ENCODE results near the gene DPP7. TPM values are rescaled to one million over a fixed set of nuclear protein-coding genes. Genes with fewer than 3 reads are reported as not detected.

The DPP7 gene
- total RNA-seq, 1 donor from 2014 or later, result 86.7 TPM

DNA sequence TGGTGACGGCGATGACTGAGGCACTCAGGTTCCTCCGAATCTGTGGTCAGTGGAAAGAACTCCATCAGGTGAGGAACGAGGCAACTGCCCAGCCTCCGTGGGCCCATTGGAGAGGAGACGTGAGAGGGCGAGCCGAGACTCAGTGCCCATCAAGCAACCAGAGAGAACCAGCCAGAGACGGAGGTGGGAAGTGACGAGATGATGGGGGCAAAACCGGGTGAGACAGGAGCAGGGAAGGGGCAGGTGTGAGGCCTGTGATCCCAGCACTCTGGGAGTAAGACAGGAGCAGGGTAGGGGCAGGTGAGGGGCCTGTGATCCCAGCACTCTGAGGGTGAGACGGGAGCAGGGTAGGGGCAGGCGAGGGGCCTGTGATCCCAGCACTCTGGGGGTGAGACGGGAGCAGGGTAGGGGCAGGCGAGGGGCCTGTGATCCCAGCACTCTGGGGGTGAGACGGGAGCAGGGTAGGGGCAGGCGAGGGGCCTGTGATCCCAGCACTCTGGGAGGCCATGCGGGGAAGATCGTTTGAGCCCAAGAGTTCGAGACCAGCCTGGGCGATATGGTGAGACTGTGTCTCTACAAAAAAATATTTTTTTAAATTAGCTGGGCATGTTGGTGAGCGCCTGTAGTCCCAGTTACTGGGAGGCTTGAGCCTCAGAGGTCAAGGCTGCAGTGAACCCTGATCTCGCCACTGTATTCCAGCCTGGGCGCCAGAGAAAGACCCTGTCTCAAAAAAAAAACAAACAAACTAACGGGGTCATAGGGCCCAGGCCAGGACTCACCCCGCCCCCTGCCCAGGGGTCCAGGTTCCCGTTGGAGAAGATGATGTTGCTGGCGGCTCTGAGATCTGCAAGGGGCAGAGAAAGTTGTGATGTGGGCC lies 3.4 kb downstream of the DPP7 start:
- no peak overlapping the region for H3K27ac Mint-ChIP-seq
- no peaks in the 10 kb centered on the region for H3K9me3 Mint-ChIP-seq
- no peak for DNase-seq (ENCODE audit: extremely low spot score, unreplicated experiment)
- no peaks in the 10 kb centered on the region for H3K36me3 Mint-ChIP-seq
- H3K4me3 Mint-ChIP-seq, result no peak overlapping the region
- TF ChIP-seq, protein P1, sequence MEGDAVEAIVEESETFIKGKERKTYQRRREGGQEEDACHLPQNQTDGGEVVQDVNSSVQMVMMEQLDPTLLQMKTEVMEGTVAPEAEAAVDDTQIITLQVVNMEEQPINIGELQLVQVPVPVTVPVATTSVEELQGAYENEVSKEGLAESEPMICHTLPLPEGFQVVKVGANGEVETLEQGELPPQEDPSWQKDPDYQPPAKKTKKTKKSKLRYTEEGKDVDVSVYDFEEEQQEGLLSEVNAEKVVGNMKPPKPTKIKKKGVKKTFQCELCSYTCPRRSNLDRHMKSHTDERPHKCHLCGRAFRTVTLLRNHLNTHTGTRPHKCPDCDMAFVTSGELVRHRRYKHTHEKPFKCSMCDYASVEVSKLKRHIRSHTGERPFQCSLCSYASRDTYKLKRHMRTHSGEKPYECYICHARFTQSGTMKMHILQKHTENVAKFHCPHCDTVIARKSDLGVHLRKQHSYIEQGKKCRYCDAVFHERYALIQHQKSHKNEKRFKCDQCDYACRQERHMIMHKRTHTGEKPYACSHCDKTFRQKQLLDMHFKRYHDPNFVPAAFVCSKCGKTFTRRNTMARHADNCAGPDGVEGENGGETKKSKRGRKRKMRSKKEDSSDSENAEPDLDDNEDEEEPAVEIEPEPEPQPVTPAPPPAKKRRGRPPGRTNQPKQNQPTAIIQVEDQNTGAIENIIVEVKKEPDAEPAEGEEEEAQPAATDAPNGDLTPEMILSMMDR (conservative IDR thresholded peaks at IDR 0.05), result no peak
- H3K4me1 Mint-ChIP-seq (ENCODE audit: unreplicated experiment), result no peaks in the 10 kb centered on the region
- no peaks in the 10 kb centered on the region for H3K27me3 Mint-ChIP-seq

DNA sequence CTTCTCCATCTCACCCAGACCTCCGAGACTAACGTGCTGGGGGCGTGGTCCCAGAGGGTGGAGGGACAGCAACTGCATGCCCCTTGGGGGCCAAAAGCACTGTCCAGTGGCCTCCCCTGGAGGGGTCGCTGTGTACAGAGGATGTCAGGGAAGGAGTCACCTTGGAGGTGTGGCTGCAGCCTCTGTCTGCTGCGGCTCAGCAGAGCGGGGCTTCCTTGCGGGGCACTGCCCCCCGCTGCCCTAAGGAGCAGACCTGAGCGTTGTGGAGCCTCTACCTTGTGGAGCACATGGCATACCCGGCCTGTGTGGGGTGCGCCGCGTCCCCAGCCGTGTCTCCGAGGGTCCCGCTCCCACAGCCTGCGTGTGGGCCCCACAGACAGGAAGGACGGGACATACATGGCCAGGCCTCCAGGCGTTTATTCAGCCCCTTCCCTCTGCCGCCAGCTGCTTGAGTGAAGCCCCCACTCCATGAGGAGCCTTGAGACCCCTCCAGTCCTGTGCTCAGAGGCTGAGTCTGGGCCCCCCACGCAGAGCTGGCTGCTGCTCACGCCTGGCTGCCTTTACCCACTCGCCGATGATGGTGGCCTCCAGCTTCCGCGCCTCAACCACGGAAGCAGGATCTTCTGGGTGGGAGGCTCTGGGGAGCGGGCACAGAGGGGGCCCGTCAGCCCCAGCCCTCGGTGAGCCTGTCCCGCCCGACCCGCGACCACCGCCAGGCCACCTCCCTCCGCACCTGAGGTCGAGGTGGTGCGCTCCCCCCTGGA lies 4.2 kb downstream of the DPP7 start:
- no peak overlapping the region for H3K4me3 Mint-ChIP-seq
- H3K4me1 Mint-ChIP-seq (ENCODE audit: unreplicated experiment), result no peaks in the 10 kb centered on the region
- no peaks in the 10 kb centered on the region for H3K9me3 Mint-ChIP-seq
- no peaks in the 10 kb centered on the region for H3K36me3 Mint-ChIP-seq
- H3K27ac Mint-ChIP-seq, result no peak overlapping the region
- no peaks in the 10 kb centered on the region for H3K27me3 Mint-ChIP-seq
- TF ChIP-seq, protein P1 (conservative IDR thresholded peaks at IDR 0.05), result no peak
- no peak for DNase-seq (ENCODE audit: extremely low spot score, unreplicated experiment)

DNA sequence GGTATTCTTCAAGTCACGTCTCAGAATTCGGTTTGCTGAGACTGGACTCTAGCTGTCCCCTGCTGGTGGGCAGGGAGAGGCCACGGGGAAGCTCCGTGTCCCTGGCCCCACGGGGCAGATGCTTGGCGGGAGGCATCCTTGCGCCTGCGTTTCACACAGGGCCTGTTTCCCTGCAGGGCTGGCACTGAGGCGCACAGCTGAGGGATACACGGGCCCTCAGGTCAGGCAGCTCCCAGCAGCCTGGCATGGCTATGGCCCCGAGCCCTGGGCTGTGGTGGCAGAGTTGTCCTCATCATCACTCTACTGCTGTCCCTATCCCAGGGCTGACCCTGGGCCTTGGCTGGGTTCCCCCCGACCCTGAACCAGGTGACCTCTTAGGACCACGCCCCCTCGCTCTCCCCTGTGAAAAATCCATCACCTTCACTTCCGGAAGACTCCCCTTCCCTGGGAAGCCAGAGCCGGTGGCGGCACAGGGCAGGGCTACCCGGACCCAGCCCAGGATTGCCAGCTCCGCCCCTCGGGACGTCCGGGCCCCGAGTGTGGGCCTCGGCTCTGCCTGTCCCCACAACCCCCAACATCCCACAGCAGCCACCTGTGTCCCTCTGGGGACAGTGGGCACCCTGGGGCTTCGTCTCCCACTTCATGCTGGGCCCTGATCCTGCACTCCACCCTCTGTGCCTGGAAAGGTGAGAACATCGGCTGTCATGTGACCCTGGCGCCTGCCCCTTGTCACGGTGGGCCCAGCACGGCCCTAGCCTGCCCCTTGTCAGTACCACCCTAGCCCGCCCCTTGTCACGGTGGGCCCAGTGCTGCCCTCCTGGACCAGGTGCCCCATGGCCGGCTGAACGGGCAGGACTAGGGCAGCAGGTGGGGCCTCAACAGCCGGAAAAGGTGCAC lies 5.0 kb downstream of the DPP7 start:
- TF ChIP-seq, protein P1 (conservative IDR thresholded peaks at IDR 0.05), result no peak
- Mint-ChIP-seq H3K36me3 (no peaks in the 10 kb centered on the region), H3K9me3 (no peaks in the 10 kb centered on the region), H3K27me3 (no peaks in the 10 kb centered on the region), H3K4me3 (no peak overlapping the region), H3K27ac (no peak overlapping the region), H3K4me1 (ENCODE audit: unreplicated experiment) (no peaks in the 10 kb centered on the region)
- DNase-seq (ENCODE audit: extremely low spot score, unreplicated experiment), result no peak

DNA sequence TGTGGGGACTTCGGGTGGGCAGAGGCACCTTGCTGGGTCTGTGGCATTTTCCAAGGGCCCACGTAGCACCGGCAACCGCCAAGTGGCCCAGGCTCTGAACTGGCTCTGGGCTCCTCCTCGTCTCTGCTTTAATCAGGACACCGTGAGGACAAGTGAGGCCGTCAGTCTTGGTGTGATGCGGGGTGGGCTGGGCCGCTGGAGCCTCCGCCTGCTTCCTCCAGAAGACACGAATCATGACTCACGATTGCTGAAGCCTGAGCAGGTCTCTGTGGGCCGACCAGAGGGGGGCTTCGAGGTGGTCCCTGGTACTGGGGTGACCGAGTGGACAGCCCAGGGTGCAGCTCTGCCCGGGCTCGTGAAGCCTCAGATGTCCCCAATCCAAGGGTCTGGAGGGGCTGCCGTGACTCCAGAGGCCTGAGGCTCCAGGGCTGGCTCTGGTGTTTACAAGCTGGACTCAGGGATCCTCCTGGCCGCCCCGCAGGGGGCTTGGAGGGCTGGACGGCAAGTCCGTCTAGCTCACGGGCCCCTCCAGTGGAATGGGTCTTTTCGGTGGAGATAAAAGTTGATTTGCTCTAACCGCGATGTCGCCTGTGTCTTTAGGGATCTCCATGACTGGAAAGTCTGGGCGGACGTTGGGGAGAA lies 5.8 kb downstream of the DPP7 start:
- H3K27ac Mint-ChIP-seq, result no peak overlapping the region
- TF ChIP-seq, protein P1 (conservative IDR thresholded peaks at IDR 0.05), result no peak
- no peaks in the 10 kb centered on the region for H3K9me3 Mint-ChIP-seq
- peaks cover 5% of the 10 kb centered on the region for H3K36me3 Mint-ChIP-seq
- H3K27me3 Mint-ChIP-seq, result no peaks in the 10 kb centered on the region
- H3K4me3 Mint-ChIP-seq, result no peak overlapping the region
- H3K4me1 Mint-ChIP-seq (ENCODE audit: unreplicated experiment), result no peaks in the 10 kb centered on the region
- no peak for DNase-seq (ENCODE audit: extremely low spot score, unreplicated experiment)

DNA sequence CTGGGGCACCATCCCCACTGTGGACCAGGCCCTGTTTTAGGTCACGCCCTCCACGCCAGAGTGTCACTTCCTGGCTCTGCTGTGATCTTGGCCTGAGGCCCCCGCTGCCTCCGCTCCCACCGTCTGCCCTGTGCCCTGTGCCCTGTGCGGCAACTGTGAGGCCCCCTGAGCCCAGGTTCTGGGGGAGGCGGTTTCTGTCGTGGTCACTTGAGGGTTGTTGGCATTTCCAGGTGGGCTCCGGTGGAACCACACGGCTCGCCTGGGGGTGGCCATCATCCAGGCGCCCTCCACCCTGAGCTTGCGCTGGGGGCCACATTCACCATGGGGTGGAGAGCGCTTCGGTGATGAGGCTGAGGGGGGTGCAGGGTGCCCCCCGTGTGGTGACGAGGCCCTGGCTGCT lies 6.6 kb downstream of the DPP7 start:
- TF ChIP-seq, protein P1 (conservative IDR thresholded peaks at IDR 0.05), result no peak
- H3K27ac Mint-ChIP-seq, result no peak overlapping the region
- no peaks in the 10 kb centered on the region for H3K27me3 Mint-ChIP-seq
- DNase-seq (ENCODE audit: extremely low spot score, unreplicated experiment), result no peak
- no peaks in the 10 kb centered on the region for H3K4me1 Mint-ChIP-seq (ENCODE audit: unreplicated experiment)
- H3K4me3 Mint-ChIP-seq, result no peak overlapping the region
- no peaks in the 10 kb centered on the region for H3K9me3 Mint-ChIP-seq
- peaks cover 7% of the 10 kb centered on the region for H3K36me3 Mint-ChIP-seq
